B cell (primary cell): Measurements from ENCODE around the gene CD14. TPM values are rescaled to one million over a fixed set of nuclear protein-coding genes. Genes with fewer than 3 reads are reported as not detected.

ENCODE experiments used
- ATAC-seq: fragments of 200-7000 bp; cut with Tn5 transposase; one replicate; pipeline ENCODE4 v1.10.0; 2021; ENCODE audit warnings: low read depth, mild to moderate bottlenecking, moderate number of reproducible peaks, moderate library complexity
- CTCF ChIA-PET: fragments of 350-600 bp; sonication (Branson Sonifier 250); formaldehyde crosslinking; loops from one replicate; lab custom pipeline; 2021; ENCODE audit warnings: antibody characterized with exemption, inconsistent platforms; lab: Charles Lee
- POLR2A ChIA-PET: fragments of 350-600 bp; sonication (Branson Sonifier 250); formaldehyde crosslinking; loops from one replicate; lab custom pipeline; 2021; ENCODE audit warnings: antibody characterized with exemption; lab: Charles Lee
- DNase-seq: peaks from one replicate; pipeline ENCODE4 v3.0.0; 2013
- H2AFZ ChIP-seq: 2 replicates; pipeline ENCODE4 v1.6.1; 2012; ENCODE audit warnings: mild to moderate bottlenecking, low read depth, low read length; ENCODE audit not compliant: insufficient read depth, poor library complexity, severe bottlenecking
- H3K27ac ChIP-seq, 2 donors: 1 replicate in 1 of 2; 2 replicates in 1 of 2; pipeline ENCODE4 v1.5.1; 2012 to 2013; ENCODE audit warnings: low read length in 2 of 2, mild to moderate bottlenecking in 2 of 2, moderate library complexity in 1 of 2
- H3K27me3 ChIP-seq, 4 experiments: fragments of 200-600 bp in 1 of 4; sonication (generic) in 1 of 4; replicated peaks in 1 of 4; 1 replicate in 2 of 4; 2 replicates in 2 of 4; pipeline versions ENCODE4 v1.6.1 to v1.7.0; 2013 to 2016; ENCODE audit warnings: low read length in 3 of 4, mild to moderate bottlenecking in 2 of 4, mixed read lengths in 1 of 4, moderate library complexity in 1 of 4; ENCODE audit not compliant: insufficient read depth in 4 of 4, control insufficient read depth in 3 of 4; ENCODE audit errors: control extremely low read depth in 1 of 4
- H3K36me3 ChIP-seq, 2 experiments: replicated peaks in 1 of 2; 1 replicate in 1 of 2; 2 replicates in 1 of 2; pipeline versions ENCODE4 v1.6.1 to v1.7.1; 2013; ENCODE audit warnings: low read length in 1 of 2; ENCODE audit not compliant: insufficient read depth in 2 of 2, control insufficient read depth in 1 of 2; ENCODE audit errors: control extremely low read depth in 1 of 2, extremely low read depth in 1 of 2
- H3K4me1 ChIP-seq, 2 donors: fragments of 200-600 bp in 1 of 2; sonication (generic) in 1 of 2; 1 replicate in 1 of 2; 2 replicates in 1 of 2; pipeline versions ENCODE4 v1.5.1 to v1.6.1; 2013 to 2017; ENCODE audit warnings: low read length in 2 of 2; ENCODE audit not compliant: control insufficient read depth in 2 of 2, insufficient read depth in 2 of 2
- H3K4me2 ChIP-seq: replicated peaks from 2 replicates; pipeline ENCODE3; 2012; ENCODE audit warnings: mild to moderate bottlenecking, low read depth, low read length; ENCODE audit not compliant: poor library complexity, severe bottlenecking
- H3K4me3 ChIP-seq, 5 experiments: fragments of 200-600 bp in 1 of 5; sonication (generic) in 1 of 5; 1 replicate in 3 of 5; 2 replicates in 2 of 5; pipeline versions ENCODE4 v1.5.1 to v1.7.0; 2011 to 2016; ENCODE audit warnings: low read length in 4 of 5, mild to moderate bottlenecking in 4 of 5, low read depth in 2 of 5, control low read depth in 1 of 5, moderate library complexity in 1 of 5; ENCODE audit not compliant: insufficient read depth in 1 of 5; ENCODE audit errors: control extremely low read depth in 1 of 5, extremely low read depth in 1 of 5
- H3K79me2 ChIP-seq: fragments of 200-600 bp; sonication (generic); one replicate; pipeline ENCODE4 v1.6.0; 2016; ENCODE audit warnings: low read length; ENCODE audit not compliant: control insufficient read depth, insufficient read depth
- H3K9ac ChIP-seq: fragments of 200-600 bp; sonication (generic); 2 replicates; pipeline ENCODE4 v1.6.1; 2017; ENCODE audit warnings: mild to moderate bottlenecking, low read length, moderate library complexity
- H3K9me3 ChIP-seq, 3 donors: one replicate each; pipeline versions ENCODE4 v1.6.1 to v1.7.1; 2013; ENCODE audit warnings: low read length in 2 of 3; ENCODE audit not compliant: control insufficient read depth in 2 of 3, insufficient read depth in 1 of 3; ENCODE audit errors: control extremely low read depth in 1 of 3
- H4K20me1 ChIP-seq: 2 replicates; pipeline ENCODE4 v1.6.0; 2012; ENCODE audit warnings: mild to moderate bottlenecking, low read length; ENCODE audit not compliant: insufficient read depth, control insufficient read depth, poor library complexity, severe bottlenecking
- H3K27ac Mint-ChIP-seq: one replicate; pipeline ENCODE4 v1.8.0; 2021; ENCODE audit warnings: mixed read lengths
- H3K27me3 Mint-ChIP-seq: one replicate; pipeline ENCODE4 v1.8.0; 2021; ENCODE audit warnings: mixed read lengths
- H3K4me1 Mint-ChIP-seq: one replicate; pipeline ENCODE4 v1.8.0; 2021; ENCODE audit warnings: mixed read lengths
- H3K4me3 Mint-ChIP-seq: one replicate; pipeline ENCODE4 v1.8.0; 2021; ENCODE audit warnings: mixed read lengths
- H3K9me3 Mint-ChIP-seq: one replicate; pipeline ENCODE4 v1.8.0; 2022; ENCODE audit warnings: mixed read lengths; ENCODE audit not compliant: insufficient read depth
- EZH2 ChIP-seq: IDR thresholded peaks from 2 replicates; pipeline ENCODE4 v1.6.1; 2012; ENCODE audit warnings: borderline replicate concordance, low read depth, mild to moderate bottlenecking, moderate library complexity, low read length; ENCODE audit not compliant: insufficient read depth, poor library complexity, severe bottlenecking
- WGBS: methylation state at CpG from one replicate; pipeline ENCODE4 v1.1.5; 2013; ENCODE audit warnings: missing lambda C conversion rate; ENCODE audit not compliant: insufficient coverage; 5-methylcytosine and 5-hydroxymethylcytosine counted together
- intact Hi-C: fragments of 100-400 bp; cut with micrococcal nuclease; formaldehyde crosslinking; loops from one replicate; pipeline ENCODE4 v1.10.0; 2022
- polyA plus RNA-seq: library from polyadenylated mRNA; depleted of rRNA; stranded (reverse); fragments of >200 nt; gene quantifications from 2 replicates; pipeline ENCODE4 v1.2.3, GENCODE V29; 2012
- total RNA-seq, 2 donors: library from RNA; stranded (reverse); fragments of 120-200 nt in 1 of 2; gene quantifications; 1 replicate in 1 of 2; 2 replicates in 1 of 2; pipeline versions ENCODE4 v1.2.3 to v1.2.4, GENCODE V29; 2013 to 2022
- TF ChIP-seq, protein P1 (sequence below): fragments of 200-600 bp; IDR thresholded peaks from one replicate; pipeline ENCODE4 v1.8.0; 2022; ENCODE audit warnings: antibody characterized with exemption, mild to moderate bottlenecking

The CD14 gene
- total and polyA plus RNA-seq, 2 donors (not counting 1 experiment from before 2014, with no cell fraction given), result 1.8 to 11.4 TPM

DNA sequence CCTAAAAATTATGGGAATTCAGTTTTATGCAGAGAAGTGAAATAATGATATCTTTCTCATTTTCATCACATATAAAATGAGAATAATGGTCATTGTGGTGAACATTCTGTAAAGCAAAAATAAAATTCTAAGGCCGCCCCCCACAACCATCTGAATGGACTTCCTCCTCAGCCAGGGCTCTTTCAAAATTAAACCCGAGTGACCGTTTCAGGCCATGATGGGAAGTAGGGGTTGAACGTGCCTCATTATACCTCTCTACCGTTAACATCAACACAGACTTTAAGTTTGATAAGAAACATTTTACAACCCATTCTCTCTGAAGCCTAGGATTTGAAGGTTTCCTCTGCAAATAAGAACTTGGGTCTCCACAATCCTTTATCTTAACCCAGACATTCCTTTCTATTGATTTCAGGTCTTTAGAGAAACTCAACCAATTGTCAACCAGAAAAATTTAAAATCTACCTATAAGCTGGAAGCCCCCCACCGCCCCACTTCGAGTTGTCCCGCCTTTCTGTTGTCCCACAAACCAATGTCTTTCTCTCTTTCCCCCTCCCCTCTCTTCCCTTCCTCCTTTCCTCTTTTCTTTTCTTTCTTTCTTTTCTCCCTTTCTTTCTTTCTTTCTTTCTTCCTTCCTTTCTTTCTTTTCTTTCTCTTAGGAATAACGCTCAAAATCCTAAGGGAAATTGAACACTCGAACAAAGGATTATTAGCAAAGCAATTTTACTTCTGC, 4.6 kb upstream of the CD14 start:
- H3K27ac Mint-ChIP-seq, result no peak overlapping the region
- H3K4me2 ChIP-seq, result no peak overlapping the region
- H3K27me3 Mint-ChIP-seq, result peaks cover 5% of the 10 kb centered on the region
- 97% methylated on average over 4 of the region's 10 CpGs for WGBS
- H3K27ac ChIP-seq, result no peak overlapping the region
- TF ChIP-seq, protein P1, sequence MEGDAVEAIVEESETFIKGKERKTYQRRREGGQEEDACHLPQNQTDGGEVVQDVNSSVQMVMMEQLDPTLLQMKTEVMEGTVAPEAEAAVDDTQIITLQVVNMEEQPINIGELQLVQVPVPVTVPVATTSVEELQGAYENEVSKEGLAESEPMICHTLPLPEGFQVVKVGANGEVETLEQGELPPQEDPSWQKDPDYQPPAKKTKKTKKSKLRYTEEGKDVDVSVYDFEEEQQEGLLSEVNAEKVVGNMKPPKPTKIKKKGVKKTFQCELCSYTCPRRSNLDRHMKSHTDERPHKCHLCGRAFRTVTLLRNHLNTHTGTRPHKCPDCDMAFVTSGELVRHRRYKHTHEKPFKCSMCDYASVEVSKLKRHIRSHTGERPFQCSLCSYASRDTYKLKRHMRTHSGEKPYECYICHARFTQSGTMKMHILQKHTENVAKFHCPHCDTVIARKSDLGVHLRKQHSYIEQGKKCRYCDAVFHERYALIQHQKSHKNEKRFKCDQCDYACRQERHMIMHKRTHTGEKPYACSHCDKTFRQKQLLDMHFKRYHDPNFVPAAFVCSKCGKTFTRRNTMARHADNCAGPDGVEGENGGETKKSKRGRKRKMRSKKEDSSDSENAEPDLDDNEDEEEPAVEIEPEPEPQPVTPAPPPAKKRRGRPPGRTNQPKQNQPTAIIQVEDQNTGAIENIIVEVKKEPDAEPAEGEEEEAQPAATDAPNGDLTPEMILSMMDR, result no peak
- TF ChIP-seq EZH2, result no peak
- H3K4me1 ChIP-seq, result peaks cover 13 to 24% of the 10 kb centered on the region in 2 donors
- H3K9ac ChIP-seq, result no peak overlapping the region
- ATAC-seq (no peak), DNase-seq (no peak)
- H3K27me3 ChIP-seq, result peaks cover 0 to 11% (median 4%) of the 10 kb centered on the region in 4 experiments
- ChIA-PET POLR2A (no interaction called here), CTCF (interaction anchor here (0.7 to 2.2 kb wide), 4 partner anchors 10 to 848 kb away, joined by 3 to 13 read pairs (median 6); partner anchors contain the start of genes EIF4EBP3, IK, NDUFA2 and PCDHGC4)
- H3K9me3 Mint-ChIP-seq, result no peaks in the 10 kb centered on the region
- H4K20me1 ChIP-seq, result no peaks in the 10 kb centered on the region
- peaks cover 8% of the 10 kb centered on the region for H3K79me2 ChIP-seq
- intact Hi-C loops, result loop anchor here (2.0 kb wide), 3 partner anchors 53 to 81 kb away; partner anchors contain the start of genes HARS1, HARS2 and SRA1
- H2AFZ ChIP-seq, result no peak overlapping the region
- no peaks in the 10 kb centered on the region for H3K9me3 ChIP-seq
- H3K4me1 Mint-ChIP-seq, result peaks cover 32% of the 10 kb centered on the region
- H3K4me3 ChIP-seq, result no peak overlapping the region
- H3K36me3 ChIP-seq, result peaks cover 0 to 3% of the 10 kb centered on the region in 2 experiments
- no peak overlapping the region for H3K4me3 Mint-ChIP-seq
